HG03066 (cell line): ENCODE data around the gene TLN1.

Experiments used
- ATAC-seq: cut with Tn5 transposase; IDR thresholded peaks from one replicate; pipeline ENCODE4 v1.9.1; 2021; ENCODE audit warnings: low read depth; ENCODE audit not compliant: unreplicated experiment

The TLN1 gene

DNA sequence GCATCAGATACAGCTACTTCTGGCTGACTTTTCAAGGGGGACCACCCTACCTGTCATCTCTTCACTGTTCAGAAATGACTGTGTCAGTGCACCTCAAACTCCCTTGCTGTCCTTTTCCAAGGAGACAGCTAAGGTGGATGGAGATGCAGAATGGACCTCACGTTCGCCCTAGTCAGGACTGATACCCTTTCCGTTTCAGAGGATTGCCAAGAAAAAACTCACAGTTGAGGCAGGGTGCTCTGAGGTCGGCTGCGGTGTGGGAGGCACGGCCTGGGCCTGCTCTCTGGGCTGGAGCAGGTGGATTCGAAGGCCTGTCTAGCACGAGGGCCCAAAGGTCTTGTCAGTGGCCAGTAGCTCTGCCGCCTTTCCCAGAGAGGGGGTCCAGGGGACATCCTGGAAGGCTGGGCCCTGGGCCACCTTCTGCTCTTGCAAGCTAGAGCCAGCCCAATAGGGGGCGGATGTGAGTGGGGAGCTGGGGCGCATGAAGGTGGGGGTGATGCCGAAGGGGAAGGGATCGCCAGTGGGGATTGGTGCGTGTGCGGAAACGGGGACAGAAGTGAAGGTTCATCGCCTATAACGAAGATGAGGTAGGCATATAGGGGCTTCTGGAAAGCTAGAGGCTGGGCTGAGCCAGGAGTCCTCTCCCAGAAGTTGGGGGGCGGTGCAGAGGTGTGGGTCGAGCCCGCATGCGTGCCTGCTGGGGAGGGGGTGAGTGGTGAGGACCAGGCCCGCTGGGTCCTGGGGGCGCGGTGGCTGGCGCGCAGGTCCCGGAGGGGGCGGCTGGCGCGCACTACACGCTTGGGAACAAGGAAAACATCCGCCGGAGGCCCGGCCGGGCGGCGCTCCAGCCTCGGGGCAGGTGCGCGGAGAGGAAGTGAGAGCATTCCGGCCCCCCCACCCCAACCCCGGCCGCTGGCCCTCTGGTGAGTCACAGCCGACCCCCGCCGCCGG is 24.6 kb upstream of the TLN1 start:
- peak; percentile 57 for ATAC-seq

DNA sequence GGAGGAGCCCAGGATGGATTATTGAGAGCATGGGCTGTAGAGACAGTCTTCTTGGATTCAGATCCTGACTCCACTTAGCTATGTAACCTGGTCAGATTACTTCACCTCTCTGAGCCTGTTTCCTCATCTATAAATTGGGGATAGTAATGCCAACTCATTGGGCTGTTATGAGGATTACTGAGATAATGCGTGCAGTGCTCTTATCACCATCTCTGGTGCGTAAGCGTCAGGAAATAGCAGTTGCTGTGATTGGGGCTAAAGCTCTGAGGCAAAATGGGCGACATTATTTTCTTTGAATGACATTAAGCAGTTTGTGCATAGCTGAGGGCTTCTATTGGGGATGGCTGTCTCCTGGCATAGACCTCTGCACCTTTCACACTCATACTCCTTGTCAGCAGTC is 23.1 kb upstream of the TLN1 start:
- no peak for ATAC-seq

DNA sequence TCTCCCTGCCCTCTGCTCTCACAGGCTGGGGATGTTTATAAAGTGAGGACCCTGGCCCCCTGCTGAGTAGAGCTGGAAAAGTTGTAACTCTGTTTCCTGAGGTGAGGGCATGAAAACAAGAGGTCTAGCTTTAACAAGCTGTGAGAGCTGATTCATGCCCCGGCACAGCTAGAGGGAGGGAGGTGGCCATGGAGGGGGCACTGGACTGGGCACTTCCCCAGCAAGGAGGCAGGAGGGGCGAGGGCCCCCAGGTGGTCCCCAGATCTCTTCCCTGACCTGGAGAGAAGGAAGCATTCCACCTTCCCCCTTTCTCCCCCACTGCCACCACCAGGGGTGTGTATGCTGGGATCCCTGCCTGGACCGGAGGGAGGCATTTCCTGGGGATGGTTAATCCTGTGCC is 22.3 kb upstream of the TLN1 start, which contains the start of gene MSMP:
MSMP (minus strand) TSS at position 13 of the 400 bp plus-strand sequence. CDS start 147 bp downstream, outside the sequence.
- ATAC-seq, result no peak

DNA sequence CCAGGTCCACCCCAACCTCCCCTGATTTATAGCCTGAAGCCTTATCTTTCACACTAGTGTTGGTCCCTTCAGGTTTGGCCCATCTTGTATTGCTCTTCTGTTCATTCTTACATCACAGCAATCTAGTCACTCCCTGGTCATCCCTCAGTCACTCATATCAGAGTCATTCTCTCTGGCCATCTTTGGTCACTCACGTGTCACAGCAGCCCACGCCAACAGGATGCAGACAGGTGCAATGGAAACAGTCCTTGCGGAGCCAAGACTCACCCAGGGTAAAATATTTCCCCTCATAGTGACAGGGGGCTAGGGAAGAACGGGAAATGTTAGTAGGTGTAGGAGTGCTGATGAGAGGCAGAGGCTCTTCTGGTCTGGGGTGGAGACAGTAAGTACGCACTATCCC is 21.5 kb upstream of the TLN1 start:
- ATAC-seq, result no peak

DNA sequence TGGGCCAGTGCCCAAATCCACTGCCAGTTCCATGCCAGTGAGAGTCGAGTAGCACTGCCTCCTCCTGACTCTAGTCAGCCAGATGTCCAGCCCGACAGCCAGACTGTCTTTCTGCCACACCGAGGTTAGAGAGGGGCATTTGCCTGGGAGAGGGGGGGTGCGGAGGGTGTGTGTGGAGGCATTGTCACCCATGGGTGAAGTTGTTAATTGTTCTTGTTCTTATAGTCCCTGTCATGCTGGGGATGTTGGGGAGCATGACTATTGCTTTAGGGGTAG is 18.2 kb upstream of the TLN1 start:
- no peak for ATAC-seq

DNA sequence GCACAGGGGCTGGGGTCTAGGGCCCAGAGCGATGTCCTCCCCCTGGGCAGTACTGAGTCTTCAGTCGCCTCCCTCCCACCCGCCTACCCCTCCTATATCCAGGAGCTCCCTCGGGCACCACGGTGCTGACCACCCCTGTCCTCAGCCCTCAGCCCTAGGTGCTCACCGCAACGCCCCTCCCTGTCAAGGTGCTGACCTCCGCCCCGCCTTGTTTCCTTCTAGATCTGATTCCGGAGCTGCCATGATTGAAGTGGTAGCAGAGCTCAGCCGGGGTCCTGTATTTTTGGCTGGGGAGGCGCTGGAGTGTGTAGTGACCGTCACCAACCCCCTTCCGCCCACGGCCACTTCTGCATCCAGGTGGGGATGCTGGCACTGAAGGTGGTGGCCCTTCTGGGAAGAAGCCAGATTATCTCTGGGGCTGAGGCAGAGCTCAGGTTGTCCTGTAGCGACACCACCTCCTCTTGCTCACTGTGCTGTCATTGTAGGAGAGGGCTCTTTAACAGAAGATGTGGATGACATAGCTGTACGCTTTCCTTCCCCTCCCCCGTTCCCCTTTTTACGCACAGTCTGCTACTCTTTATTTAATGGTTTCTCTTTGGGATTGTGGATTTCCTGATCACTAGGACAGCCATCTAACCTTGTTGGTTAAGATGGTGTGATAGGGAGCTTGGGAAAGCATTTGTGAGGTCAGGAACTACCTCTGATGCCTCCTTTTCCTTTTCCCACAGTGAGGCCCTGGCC is 17.7 kb upstream of the TLN1 start:
- ATAC-seq, result peak; percentile 49

DNA sequence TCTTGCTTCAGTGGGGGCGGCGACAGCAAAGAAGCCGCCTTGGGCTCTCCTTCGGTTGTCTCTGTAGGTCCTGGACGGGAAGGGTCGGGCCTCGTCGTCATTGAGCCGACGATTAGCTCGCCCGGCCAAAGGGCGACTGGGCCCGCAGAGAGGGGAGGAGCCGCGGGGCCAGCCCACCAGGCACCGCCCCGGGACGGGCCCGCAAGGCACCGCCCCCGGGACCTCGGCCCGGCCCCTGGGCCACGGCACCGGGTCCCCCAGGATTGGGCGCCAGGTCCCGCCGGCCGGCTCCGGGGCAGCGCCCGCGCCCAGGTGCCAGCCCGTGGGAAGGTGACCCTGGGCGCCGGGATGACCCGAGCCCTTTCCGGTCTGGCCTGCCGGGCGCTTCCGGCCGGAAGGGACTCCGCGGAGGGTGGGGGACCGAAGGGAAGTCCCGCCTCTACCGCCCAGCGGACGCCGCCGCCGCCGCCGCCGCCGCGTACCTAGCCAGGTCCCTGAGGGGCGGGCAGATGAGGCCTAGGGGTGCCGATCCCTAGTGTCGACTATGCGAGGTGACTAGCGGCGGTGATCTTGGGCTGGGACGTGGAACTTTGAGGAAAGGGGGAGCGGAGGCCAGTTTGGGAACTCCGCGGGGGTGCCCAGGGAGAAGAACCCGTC is 17.0 kb upstream of the TLN1 start, which contains the start of the genes GBA2 and RGP1:
GBA2 (minus strand) TSS at position 371 of the 657 bp plus-strand sequence. CDS start 524 bp downstream, outside the sequence.
RGP1 (plus strand) TSS at position 430 of the 657 bp plus-strand sequence. CDS start 469 bp downstream, outside the sequence.
- peak; percentile 66 for ATAC-seq

DNA sequence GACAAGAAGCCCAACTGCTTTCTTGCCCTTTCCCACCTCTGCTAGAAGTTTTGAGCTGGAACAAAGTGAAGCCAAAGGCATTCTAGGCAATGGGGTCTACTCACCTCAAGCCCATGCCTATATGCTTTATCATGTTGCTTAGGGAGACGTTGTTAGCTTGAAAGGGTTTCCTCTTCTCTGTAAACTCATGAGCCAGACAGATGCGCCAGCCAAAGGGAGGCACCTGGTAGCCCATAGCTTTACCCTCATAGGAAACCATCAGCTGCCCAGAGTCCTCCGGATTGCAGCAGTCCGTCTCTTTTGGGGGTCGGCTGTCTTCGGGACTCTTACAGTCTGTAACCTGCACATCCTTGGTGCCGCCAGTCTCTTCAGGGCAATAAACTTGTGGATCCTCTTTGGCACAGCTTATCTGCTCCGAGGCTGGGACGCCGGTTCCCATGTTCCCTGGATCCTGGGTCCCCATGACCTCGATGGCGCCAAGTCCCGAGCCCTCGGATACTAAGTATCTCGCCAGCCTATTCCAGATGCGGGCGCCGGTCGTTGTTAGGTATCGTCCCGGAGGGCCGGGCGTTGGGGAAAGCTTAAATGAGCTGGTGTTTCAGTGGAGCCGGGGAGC is 16.4 kb upstream of the TLN1 start:
- ATAC-seq, result no peak

DNA sequence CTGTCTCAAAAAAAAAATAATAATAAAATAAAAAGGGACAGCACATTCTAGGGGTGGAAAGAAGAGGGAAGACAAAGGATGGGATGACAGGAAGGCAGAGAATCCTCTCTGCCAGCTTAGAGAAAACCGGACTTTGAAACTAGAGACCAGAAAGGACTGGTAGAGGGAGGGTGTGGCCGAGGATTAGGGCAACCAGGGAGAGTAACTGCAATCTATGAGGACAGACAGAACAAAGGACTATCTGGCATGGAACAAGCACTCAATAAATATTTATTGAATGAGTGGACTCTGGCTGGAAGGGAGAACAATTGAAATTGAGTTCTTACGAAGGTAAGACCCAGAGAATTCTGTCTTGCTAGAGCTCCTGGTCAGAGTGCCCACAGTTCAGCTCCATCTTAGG is 14.6 kb upstream of the TLN1 start:
- ATAC-seq, result no peak

DNA sequence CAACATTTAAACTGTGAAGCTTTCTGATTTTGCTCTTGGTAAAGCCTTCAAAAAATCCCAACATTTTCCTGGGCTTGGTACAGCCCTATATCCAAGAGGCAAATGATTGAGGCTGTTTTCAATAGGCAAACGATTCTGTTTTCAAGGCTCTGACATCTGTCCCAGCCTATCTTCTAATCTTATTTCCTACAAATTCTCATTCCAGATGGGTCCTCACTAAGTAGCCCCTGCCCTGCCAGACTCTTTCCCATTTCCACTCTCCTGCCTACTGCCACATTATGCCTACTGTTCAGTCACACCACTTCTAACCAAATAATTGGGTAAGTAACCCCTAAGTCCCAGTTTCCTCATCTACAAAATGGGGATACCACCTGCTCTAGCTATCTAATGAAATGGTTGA is 13.6 kb upstream of the TLN1 start:
- ATAC-seq, result no peak

DNA sequence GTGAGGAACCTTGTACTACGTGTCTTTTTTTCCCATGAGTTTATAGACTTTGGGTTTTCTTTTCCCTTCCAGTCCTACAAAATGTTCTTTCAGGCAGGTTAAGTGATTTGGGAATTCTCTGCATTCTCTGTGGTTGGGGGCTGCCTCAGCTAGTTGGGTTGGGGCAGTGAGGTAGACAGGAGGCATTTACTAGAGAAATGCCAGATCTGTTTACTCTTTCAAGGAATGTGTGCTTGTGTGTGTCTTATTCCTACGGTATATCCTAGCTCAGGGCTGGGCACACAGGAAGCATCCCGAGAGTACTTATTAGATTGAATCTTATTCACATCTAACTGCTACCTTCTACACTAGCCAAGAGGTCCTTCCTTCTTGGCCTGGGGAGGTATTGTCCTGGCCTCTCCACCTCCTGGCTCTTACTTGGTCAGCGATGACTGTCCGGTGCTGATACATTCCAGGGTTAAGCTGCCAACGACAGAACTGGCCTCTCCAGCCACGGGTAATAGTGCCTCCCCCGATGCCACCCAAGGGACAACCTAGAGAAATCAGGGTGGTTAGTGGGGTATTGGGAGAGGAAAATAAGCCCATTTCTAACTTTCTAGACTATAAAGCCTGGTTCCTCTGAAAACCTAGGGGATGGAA is 12.0 kb upstream of the TLN1 start:
- ATAC-seq, result no peak

DNA sequence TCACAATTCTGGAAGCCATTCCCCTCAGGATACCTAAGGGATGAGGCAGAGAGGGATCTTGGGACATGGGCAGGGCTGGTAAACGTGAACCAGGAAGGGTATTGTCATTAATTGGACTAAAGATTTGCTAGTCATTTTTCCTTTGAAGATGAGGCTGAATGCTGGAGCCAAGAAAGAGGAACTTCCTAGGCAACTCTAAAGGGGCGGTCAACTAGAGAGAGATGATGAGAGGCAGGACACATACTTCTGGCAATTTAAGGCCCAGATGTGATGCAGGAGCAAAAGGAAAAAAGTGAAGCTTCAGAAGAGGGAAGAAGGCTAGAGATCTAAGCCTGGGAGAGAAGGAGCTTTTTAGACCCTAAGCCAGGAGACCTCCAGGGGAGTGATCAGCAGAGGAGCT is 11.5 kb upstream of the TLN1 start:
- ATAC-seq, result no peak

DNA sequence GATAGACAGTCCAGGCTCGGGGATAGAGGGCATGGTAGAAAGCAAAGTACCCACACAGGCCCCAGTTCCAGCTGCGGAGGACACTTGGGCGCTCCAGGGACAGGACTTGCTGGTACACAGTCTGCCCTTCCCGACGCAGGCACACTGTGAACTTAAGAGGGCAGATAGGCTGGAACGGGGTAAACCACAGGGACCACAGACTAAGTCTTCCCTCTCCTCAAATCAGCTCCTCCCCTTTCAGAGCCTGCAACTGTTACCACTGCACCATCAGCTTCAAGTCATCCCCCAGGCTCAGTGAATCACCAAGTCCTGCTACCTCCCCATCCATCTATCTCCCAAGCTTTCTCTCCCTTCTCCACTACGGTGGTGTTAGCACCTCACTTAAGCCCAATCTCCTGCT is 9.7 kb upstream of the TLN1 start:
- no peak for ATAC-seq

DNA sequence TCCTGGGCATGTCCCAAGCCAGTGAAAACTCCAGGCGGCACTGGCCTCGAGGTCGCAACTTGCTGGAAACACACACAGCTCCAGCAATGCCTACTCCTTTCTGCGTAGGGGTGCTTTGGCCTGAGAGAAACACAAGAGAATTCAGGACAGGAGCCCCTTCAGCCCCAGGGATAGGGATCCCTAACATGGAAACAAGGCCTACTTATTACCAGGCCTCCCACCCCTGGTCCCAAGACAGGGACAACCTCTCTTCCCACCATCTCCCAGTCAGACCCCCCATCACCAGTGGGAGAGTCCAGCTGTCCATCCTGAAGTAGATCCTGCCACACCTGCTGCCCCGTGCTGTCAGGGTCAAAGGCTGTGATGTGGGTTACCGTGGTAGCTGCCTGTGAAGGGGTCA is 8.2 kb upstream of the TLN1 start:
- ATAC-seq, result no peak

DNA sequence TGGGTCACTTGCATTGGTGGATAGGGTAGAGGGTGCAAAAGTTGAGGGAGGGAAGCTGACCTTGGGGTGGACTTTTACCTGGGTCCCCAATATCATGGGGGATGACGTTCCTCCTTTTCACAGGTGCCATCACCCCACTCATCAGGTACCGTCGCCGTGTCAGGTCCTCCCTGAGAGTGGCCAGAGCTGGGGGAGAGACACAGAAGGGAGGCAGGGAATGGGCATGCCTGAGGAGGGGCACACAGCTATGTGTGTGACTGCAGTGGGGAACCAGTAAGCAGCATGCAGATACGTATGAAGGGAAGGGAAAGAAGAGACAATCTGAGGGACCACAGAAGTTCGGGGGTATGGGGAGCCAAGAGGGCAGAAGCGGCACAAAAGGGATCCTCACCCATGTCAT is 6.9 kb upstream of the TLN1 start:
- ATAC-seq, result no peak

DNA sequence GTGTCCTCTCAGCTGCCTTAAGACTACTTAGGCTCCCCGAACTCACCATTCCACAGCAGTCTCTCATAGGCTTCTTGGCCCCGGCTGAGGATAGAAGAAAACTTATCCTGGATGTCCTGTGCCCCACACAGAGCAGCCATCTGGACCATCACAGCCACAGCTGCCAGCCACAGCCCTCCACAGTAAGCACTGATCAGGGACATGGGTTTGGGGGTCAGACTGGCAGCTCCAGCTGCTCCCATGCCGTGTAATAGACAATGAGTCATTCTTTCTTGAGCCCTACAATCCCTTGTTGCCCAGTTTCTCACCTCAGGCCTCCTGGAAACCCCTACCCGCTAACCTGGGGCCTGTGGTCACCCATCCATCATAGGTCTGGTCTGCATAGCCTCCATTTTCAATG is 6.2 kb upstream of the TLN1 start:
- no peak for ATAC-seq

DNA sequence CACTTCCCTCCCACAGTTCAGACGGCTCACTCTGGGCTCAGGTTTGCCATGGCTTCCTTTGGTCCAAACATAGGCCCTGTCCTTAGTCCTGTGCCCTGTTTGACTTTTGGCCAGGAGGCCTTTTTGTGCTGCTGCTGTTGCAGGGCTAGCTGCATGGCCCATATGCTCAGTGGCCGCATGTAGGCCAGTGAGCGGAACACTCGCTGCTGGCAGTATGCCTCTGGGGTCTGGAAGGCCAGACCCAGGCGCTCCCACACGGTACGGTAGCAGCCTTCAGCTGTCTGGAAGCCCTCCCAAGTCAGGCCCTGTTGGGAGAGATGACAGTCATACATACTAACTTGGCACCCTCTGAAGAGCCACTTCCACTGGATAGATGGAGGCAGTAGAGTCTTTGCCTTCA is 5.1 kb upstream of the TLN1 start:
- ATAC-seq, result no peak

DNA sequence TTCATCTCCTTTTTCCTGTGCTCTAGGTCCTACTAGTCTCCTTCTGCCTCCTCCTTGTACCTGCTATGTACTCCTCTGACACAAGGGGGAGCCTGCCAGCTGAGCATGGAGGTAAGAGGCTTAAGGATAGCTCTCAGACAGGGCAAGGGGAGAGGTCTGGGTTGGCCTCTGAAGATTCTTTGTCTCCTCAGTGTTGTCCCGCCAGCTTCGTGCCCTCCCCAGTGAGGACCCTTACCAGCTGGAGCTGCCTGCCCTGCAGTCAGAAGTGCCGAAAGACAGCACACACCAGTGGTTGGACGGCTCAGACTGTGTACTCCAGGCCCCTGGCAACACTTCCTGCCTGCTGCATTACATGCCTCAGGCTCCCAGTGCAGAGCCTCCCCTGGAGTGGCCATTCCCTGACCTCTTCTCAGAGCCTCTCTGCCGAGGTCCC is 4.2 kb upstream of the TLN1 start:
- ATAC-seq, result no peak

DNA sequence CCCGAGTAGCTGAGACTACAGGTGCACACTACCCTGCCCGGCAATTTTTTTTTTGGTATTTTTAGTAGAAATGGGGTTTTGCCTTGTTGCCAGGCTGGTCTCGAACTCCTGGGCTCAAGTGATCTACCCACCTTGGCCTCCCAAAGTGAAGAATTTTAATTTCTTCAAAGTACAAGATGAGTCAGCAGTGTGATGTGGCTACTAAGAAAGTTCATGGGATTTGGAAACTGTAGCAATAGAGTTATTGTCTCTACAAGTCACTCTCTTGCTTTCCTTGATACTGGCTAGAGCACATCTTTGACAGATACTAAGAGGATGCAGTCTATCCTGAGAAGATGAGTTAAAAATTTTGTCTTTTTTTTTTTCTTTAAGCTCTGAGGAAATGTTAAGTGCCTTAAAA is 2.1 kb upstream of the TLN1 start:
- ATAC-seq, result no peak
